Ishikawa (cell line): ENCODE measurements around the gene ST7.

ENCODE experiments used
- CEBPB ChIP-seq: IDR thresholded peaks from 2 replicates; pipeline ENCODE4 v1.6.1; 2012
- CREB1 ChIP-seq: IDR thresholded peaks from 2 replicates; pipeline ENCODE4 v1.6.1; 2012; ENCODE audit warnings: low read depth
- EGR1 ChIP-seq: IDR thresholded peaks from 2 replicates; pipeline ENCODE4 v1.6.1; 2012
- EP300 ChIP-seq: IDR thresholded peaks from 2 replicates; pipeline ENCODE4 v1.6.1; 2012; ENCODE audit warnings: borderline replicate concordance
- FOXM1 ChIP-seq: IDR thresholded peaks from 2 replicates; pipeline ENCODE4 v1.6.1; 2012; ENCODE audit warnings: low read depth, borderline replicate concordance
- NFIC ChIP-seq: IDR thresholded peaks from 2 replicates; pipeline ENCODE4 v1.6.1; 2012
- RAD21 ChIP-seq: IDR thresholded peaks from 2 replicates; pipeline ENCODE4 v1.6.1; 2012; ENCODE audit warnings: low read depth
- TAF1 ChIP-seq: IDR thresholded peaks from 2 replicates; pipeline ENCODE4 v1.6.1; 2012; ENCODE audit warnings: low read depth, mild to moderate bottlenecking
- TCF12 ChIP-seq: IDR thresholded peaks from 2 replicates; pipeline ENCODE4 v1.6.1; 2012; ENCODE audit warnings: low read depth
- TEAD4 ChIP-seq: IDR thresholded peaks from 2 replicates; pipeline ENCODE4 v1.6.1; 2012
- YY1 ChIP-seq: IDR thresholded peaks from 2 replicates; pipeline ENCODE4 v1.6.1; 2012; ENCODE audit warnings: low read depth
- ZBTB7A ChIP-seq: IDR thresholded peaks from 2 replicates; pipeline ENCODE4 v1.6.1; 2012; ENCODE audit warnings: low read depth
- TF ChIP-seq, protein P1 (sequence below): IDR thresholded peaks from 2 replicates; pipeline ENCODE4 v1.6.1; 2012
- TF ChIP-seq, protein P2 (sequence below): IDR thresholded peaks from 2 replicates; pipeline ENCODE4 v1.6.1; 2012; ENCODE audit warnings: low read depth, mild to moderate bottlenecking
- TF ChIP-seq, protein P3 (sequence below): IDR thresholded peaks from 2 replicates; pipeline ENCODE4 v1.6.1; 2012

The ST7 gene

DNA sequence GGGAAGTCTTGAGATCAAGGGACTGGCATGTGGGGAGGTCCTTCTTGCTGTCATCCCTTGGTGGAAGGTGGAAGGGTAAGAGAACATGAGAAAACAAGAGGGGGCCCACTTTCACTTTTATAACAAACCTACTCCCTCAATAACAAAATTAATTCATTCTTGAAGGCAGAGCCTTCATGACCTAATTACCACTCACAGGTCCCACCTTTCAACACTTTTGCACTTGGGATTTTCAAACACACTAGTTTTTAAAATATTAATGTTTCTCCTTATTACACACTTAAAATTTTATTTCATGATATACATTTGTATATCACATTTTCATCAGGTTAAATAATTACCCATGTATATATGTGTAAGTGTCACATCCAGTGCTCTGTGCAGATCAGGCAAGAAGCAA lies 2.0 kb downstream of the ST7 start:
- TF ChIP-seq TAF1 (no peak), CEBPB (no peak), FOXM1 (no peak), TCF12 (no peak), EP300 (no peak), YY1 (no peak), TEAD4 (no peak)
- TF ChIP-seq, protein P1, sequence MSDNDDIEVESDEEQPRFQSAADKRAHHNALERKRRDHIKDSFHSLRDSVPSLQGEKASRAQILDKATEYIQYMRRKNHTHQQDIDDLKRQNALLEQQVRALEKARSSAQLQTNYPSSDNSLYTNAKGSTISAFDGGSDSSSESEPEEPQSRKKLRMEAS: no peak
- TF ChIP-seq, protein P2, sequence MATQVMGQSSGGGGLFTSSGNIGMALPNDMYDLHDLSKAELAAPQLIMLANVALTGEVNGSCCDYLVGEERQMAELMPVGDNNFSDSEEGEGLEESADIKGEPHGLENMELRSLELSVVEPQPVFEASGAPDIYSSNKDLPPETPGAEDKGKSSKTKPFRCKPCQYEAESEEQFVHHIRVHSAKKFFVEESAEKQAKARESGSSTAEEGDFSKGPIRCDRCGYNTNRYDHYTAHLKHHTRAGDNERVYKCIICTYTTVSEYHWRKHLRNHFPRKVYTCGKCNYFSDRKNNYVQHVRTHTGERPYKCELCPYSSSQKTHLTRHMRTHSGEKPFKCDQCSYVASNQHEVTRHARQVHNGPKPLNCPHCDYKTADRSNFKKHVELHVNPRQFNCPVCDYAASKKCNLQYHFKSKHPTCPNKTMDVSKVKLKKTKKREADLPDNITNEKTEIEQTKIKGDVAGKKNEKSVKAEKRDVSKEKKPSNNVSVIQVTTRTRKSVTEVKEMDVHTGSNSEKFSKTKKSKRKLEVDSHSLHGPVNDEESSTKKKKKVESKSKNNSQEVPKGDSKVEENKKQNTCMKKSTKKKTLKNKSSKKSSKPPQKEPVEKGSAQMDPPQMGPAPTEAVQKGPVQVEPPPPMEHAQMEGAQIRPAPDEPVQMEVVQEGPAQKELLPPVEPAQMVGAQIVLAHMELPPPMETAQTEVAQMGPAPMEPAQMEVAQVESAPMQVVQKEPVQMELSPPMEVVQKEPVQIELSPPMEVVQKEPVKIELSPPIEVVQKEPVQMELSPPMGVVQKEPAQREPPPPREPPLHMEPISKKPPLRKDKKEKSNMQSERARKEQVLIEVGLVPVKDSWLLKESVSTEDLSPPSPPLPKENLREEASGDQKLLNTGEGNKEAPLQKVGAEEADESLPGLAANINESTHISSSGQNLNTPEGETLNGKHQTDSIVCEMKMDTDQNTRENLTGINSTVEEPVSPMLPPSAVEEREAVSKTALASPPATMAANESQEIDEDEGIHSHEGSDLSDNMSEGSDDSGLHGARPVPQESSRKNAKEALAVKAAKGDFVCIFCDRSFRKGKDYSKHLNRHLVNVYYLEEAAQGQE: no peak
- TF ChIP-seq, protein P3, sequence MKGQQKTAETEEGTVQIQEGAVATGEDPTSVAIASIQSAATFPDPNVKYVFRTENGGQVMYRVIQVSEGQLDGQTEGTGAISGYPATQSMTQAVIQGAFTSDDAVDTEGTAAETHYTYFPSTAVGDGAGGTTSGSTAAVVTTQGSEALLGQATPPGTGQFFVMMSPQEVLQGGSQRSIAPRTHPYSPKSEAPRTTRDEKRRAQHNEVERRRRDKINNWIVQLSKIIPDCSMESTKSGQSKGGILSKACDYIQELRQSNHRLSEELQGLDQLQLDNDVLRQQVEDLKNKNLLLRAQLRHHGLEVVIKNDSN: no peak

DNA sequence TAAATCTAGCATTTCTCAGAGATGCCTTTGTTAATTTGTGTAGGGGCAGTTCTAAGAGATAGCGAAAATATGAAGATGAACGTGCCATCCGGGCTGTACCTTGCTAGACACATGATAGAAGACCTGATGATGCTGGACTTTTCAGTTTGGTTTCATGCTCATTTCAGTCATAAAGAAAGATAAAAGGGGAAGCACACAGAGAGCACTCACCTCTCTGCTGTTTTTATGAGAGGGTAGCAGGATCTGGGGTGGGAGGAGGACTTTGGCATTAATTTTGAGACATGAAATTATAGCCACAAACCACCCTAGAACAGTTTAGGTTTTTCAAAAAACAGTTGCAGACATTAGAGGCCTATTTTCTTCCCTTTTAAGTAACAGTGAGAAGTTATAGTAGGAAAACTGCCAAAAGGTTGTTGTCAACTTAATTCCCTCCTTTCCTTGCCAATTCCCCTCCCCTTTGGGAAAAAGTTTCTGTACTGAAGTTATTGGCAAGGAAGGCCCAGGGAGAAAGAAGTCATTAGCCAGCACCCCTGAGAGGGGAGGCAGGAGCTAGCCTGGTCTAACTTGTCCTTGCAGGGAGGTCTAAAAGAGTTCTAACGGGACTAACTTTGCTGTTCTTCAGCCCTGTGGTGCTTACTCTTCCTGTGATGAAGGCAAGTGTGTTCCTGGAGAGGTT lies 2.6 kb downstream of the ST7 start:
- TF ChIP-seq YY1 (no peak), TCF12 (no peak), ZBTB7A (no peak), CEBPB (no peak), FOXM1 (no peak), EGR1 (no peak), TEAD4 (no peak), TAF1 (no peak), RAD21 (no peak), NFIC (no peak)
- TF ChIP-seq, protein P2: no peak
- TF ChIP-seq, protein P1: no peak
- TF ChIP-seq, protein P3: no peak

DNA sequence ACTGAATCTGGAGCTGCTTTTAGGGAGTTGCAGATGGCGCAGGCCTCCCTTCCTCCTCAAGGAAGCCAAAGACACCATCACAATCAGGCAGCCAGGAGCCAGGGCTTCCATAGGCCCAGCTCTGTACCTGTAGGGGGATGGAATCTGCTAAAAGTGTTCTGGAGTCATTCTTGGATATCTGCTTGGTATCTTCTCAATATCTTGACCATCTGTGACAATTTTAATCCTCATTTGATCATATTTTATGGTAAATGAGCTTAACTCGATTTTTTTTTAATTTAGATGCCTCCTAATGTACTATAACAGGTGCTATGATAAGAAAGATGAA lies 3.1 kb downstream of the ST7 start:
- TF ChIP-seq CEBPB: no peak
- TF ChIP-seq EP300: no peak
- TF ChIP-seq YY1: no peak
- no peak for TF ChIP-seq CREB1

DNA sequence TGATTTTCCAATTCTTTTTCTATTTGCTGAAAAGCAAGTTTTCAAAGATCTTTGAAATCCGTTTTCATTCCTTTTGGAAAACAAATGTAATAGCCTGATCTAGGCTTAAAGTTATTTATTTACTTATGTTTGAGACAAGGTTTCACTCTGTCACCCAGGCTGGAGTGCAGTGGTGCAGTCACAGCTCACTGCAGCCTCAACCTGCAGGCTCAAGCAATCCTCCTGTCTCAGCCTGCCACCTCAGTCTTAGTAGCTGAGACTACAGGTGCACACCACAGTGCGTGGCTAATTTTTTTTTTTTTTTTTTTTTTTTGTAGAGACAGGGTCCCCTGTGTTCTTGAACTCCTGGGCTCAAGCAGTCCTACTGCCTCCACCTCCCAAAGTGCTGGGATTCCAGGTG lies 4.6 kb downstream of the ST7 start:
- no peak for TF ChIP-seq RAD21

DNA sequence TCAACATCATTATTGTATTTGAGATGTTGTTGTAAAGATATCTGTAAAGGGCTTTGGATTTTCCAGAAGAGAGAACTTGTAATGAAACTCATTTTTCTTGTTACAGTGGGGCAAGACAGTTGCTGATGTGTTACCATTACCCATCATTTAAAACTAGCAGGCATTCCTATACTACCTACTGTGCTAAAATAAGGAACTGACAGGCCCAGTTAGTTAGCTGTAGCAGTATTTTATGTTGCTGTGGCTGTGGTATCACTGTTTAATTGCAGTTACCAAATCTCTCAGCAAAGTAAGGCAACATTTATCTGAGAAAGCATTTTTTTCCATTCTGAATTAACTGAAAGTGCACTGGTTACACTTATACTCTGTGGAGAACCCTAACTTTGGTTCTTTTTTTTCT lies 9.9 kb downstream of the ST7 start:
- no peak for TF ChIP-seq FOXM1
- TF ChIP-seq YY1: no peak
- TF ChIP-seq, protein P3: no peak
- TF ChIP-seq ZBTB7A: no peak
- TF ChIP-seq EGR1: no peak
- no peak for TF ChIP-seq CREB1
- TF ChIP-seq RAD21: no peak
- no peak for TF ChIP-seq TAF1
- TF ChIP-seq TCF12: no peak
- TF ChIP-seq, protein P2: no peak
- TF ChIP-seq NFIC: no peak
- no peak for TF ChIP-seq CEBPB
- TF ChIP-seq, protein P1: no peak
- no peak for TF ChIP-seq TEAD4
- TF ChIP-seq EP300: no peak
